C4-2B (cell line): ENCODE results near the gene RNASET2.

Experiments used
- H3K27ac ChIP-seq: fragments of 450-650 bp; 2 replicates; pipeline ENCODE4 v1.5.1; 2017
- CTCF ChIP-seq: fragments of 450-650 bp; conservative IDR thresholded peaks from 2 replicates; pipeline ENCODE4 v1.5.1; 2017; ENCODE audit warnings: mild to moderate bottlenecking
- ZFX ChIP-seq: fragments of 450-650 bp; IDR thresholded peaks from 2 replicates; pipeline ENCODE4 v1.6.1; 2017

The RNASET2 gene

GRCh38 chr6:166905013-166905412, 51.3 kb downstream of the RNASET2 start:
- no peak overlapping the region for H3K27ac ChIP-seq
- no peak for TF ChIP-seq CTCF
- no peak for TF ChIP-seq ZFX

GRCh38 chr6:166904101-166904746, 52.1 kb downstream of the RNASET2 start:
- H3K27ac ChIP-seq: no peak overlapping the region
- TF ChIP-seq ZFX (no peak), CTCF (no peak)

GRCh38 chr6:166903500-166903899, 52.9 kb downstream of the RNASET2 start:
- H3K27ac ChIP-seq: no peak overlapping the region
- TF ChIP-seq CTCF (no peak), ZFX (no peak)

- TF ChIP-seq CTCF (no peak), ZFX (no peak)
Observed at GRCh38 chr6:166903027-166903426, 53.3 kb downstream of the RNASET2 start.

GRCh38 chr6:166902211-166902755, 54.1 kb downstream of the RNASET2 start:
- TF ChIP-seq CTCF: no peak
- no peak for TF ChIP-seq ZFX
- H3K27ac ChIP-seq: no peak overlapping the region

More at GRCh38 chr6:166903027-166903426, 53.3 kb downstream of the RNASET2 start:
- H3K27ac ChIP-seq: no peak overlapping the region

GRCh38 chr6:166901626-166902025, 54.7 kb downstream of the RNASET2 start:
- H3K27ac ChIP-seq: no peak overlapping the region
- TF ChIP-seq ZFX: no peak
- TF ChIP-seq CTCF: no peak

GRCh38 chr6:166900956-166901607, 55.3 kb downstream of the RNASET2 start:
- TF ChIP-seq CTCF (no peak), ZFX (no peak)
- H3K27ac ChIP-seq: no peak overlapping the region
